Upper lobe of left lung (tissue), 4 donors: ENCODE results near the gene SWAP70.

Experiments used
- EP300 ChIP-seq, 4 donors: sonication (generic); formaldehyde crosslinking; IDR thresholded peaks; one replicate each; pipeline ENCODE4 v1.5.1; 2017; ENCODE audit warnings: antibody characterized with exemption in 4 of 4, control low read depth in 2 of 4
- POLR2A ChIP-seq, 4 donors: fragments of 450-650 bp; IDR thresholded peaks; one replicate each; pipeline ENCODE4 v1.5.1; 2016 to 2017; ENCODE audit warnings: antibody characterized with exemption in 4 of 4, mild to moderate bottlenecking in 2 of 4

DNA sequence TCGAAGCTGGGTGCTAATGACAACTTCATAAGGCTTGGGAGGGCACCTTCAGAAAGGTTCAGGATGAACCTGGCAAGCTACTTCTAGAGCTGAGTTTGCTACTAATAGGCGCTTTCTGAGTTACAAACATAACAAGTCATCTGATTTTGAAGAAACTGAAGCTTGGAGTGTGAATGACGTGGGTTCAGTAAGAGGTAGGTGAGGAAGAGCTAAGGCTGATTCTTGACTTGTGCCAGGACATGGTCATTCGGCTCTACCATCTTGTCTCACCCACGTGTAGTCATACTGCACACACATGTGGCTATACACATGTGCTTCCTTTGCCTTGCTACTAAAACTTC is 56.4 kb downstream of the SWAP70 start:
- TF ChIP-seq POLR2A (IDR thresholded peaks at IDR 0.05) (no peak), EP300 (IDR thresholded peaks at IDR 0.05) (no peak)
